ENCODE results near the gene SYNC. TPM values are rescaled to one million over a fixed set of nuclear protein-coding genes. Genes with fewer than 3 reads are reported as not detected.
"Not testable (repeated sequence)": the region's sequence is repeated elsewhere in the genome, so short reads cannot be mapped to it uniquely, and the experiment has no call there.

The SYNC gene
- total RNA-seq, 4 donors from 2014 or later = 2.9 to 31.7 (median 9.1) TPM

DNA sequence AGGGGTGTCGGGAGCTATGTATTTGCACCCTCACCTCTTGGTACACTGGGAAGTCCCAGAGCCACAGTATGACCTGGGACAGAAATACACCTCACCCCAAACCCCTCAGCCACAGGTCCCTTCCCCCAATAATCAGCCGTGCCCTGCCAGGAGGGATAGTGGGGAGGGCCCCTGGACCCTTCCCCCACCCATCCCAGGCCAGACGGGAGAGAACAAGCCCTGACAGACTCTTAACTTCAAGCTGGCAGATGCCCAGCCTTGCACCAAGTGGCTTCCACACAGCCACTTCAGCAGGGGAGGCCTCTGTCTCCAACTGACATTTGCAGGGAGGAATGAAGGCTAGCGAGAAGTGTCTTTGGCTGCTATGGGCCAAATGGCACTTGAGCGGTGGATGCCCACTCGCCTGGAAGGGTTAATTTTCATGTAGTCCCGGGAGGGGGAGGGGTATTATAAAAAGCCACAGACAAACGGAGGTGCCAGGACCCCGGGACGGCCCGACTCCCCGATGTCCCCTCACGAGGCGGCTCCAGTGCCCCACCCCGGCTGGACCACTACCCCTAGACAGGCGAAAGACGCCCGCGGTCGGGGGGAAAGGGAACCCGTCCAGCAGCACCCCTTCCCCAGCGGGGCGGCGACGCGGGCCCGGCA lies 495 bp downstream of the SYNC start:
- intact Hi-C loops (cut with DNase I) = no loop called here
- H3K4me1 ChIP-seq = peaks cover 22 to 44% (median 28%) of the 10 kb centered on the region in 3 donors
- H3K27me3 ChIP-seq = peaks cover 0 to 4% (median 0%) of the 10 kb centered on the region in 4 donors
- H3K4me3 ChIP-seq = peak overlapping the region; percentile 39 to 87 (median 64)
- H3K27ac ChIP-seq = peak overlapping the region; percentile 80 to 95 (median 89)
- no peak for TF ChIP-seq POLR2A (IDR thresholded peaks at IDR 0.05)
- TF ChIP-seq, protein P1, sequence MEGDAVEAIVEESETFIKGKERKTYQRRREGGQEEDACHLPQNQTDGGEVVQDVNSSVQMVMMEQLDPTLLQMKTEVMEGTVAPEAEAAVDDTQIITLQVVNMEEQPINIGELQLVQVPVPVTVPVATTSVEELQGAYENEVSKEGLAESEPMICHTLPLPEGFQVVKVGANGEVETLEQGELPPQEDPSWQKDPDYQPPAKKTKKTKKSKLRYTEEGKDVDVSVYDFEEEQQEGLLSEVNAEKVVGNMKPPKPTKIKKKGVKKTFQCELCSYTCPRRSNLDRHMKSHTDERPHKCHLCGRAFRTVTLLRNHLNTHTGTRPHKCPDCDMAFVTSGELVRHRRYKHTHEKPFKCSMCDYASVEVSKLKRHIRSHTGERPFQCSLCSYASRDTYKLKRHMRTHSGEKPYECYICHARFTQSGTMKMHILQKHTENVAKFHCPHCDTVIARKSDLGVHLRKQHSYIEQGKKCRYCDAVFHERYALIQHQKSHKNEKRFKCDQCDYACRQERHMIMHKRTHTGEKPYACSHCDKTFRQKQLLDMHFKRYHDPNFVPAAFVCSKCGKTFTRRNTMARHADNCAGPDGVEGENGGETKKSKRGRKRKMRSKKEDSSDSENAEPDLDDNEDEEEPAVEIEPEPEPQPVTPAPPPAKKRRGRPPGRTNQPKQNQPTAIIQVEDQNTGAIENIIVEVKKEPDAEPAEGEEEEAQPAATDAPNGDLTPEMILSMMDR (IDR thresholded peaks at IDR 0.05) = no peak
- no peaks in the 10 kb centered on the region for H3K36me3 ChIP-seq
- H3K9me3 ChIP-seq = no peaks in the 10 kb centered on the region
- WGBS, 2 donors = 9 to 12% methylated on average over 6 to 19 of the region's 27 CpGs
- no peak for DNase-seq

DNA sequence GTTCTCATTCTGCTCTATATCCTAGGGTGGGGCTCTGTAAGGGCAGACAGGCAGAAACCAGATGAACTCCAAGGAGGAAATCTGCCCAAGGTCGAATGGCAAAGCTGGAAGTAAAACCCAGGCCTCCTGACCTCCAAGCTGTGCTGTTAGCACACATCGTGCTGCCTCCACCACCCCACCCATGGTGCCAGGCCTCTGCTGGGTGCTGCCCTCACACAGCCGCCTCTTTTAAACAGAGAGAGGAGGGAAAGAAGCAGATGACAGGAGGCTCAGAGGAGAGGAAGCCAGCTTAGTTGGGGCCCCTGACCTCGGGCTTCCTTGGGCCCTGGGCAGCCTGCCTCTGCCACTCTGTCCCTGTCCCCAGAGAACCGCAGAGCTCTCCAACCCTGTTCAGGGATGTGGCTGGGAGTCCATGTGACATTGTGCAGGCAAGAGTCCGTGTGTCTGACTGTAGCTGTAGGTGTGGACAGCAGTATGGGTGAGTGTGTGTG lies 1.1 kb downstream of the SYNC start:
- Histone ChIP-seq H3K27ac (peak overlapping the region; percentile 80 to 95 (median 89)), H3K4me3 (peak overlapping the region in 3 of 4 donors; percentile 60 to 87 (median 67)), H3K4me1 (peaks cover 22 to 44% (median 28%) of the 10 kb centered on the region in 3 donors), H3K36me3 (no peaks in the 10 kb centered on the region), H3K27me3 (peaks cover 0 to 4% (median 0%) of the 10 kb centered on the region in 4 donors), H3K9me3 (no peaks in the 10 kb centered on the region)
- no peak for DNase-seq
- 21 to 25% methylated on average over 3 of the region's 6 CpGs for WGBS, 2 donors
- intact Hi-C loops (cut with DNase I) = no loop called here
- TF ChIP-seq POLR2A (IDR thresholded peaks at IDR 0.05) = no peak

DNA sequence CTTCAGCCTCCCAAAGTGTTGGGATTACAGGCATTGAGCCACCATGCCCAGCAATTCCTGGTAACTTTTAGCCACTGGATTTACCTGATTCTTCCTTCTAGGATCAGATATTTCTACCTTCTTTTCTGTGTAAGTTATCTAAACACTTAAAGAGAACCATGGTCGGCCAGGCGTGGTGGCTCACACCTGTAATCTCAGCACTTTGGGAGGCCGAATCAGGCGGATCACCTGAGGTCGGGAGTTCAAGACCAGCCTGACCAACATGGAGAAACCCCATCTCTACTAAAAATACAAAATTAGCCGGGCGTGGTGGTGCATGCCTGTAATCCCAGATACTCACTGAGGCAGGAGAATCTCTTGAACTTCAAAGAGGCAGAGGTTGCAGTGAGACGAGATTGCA lies 5.6 kb downstream of the SYNC start:
- DNase-seq; intact Hi-C loops (cut with DNase I); H3K4me3 ChIP-seq; H3K36me3 ChIP-seq; H3K27ac ChIP-seq; H3K9me3 ChIP-seq; H3K27me3 ChIP-seq: not testable (repeated sequence)
- H3K4me1 ChIP-seq = peaks cover 2 to 51% (median 33%) of the 10 kb centered on the region in 3 donors
- 97 to 98% methylated on average over 6 to 7 of the region's 8 CpGs for WGBS, 2 donors

DNA sequence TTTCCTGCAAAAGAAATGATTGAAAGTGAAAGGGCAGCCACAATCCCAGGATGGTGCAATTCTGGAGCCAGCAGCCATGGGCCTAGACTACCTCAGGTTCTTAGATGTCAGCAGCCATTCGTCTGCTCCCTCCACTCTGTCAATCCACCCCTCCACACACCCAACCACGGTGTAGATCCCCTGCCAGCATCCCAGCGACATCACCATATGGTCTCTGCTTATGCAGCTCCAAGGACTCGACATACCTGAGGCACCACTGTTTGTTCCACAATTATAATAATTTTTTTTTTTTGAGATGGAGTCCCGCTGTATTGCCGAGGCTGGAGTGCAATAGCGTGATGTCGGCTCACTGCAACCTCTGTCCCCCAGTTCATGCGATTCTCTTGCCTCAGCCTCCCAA lies 6.5 kb downstream of the SYNC start:
- no peak for DNase-seq
- 81 to 90% methylated on average over 9 of the region's 9 CpGs for WGBS, 2 donors
- Histone ChIP-seq H3K36me3 (peaks cover 0 to 2% (median 0%) of the 10 kb centered on the region in 3 donors), H3K4me3 (no peak overlapping the region), H3K9me3 (no peaks in the 10 kb centered on the region), H3K4me1 (peaks cover 0 to 41% (median 25%) of the 10 kb centered on the region in 3 donors), H3K27ac (peak overlapping the region in 3 of 4 donors; percentile 43 to 78 (median 62)), H3K27me3 (no peaks in the 10 kb centered on the region)
- TF ChIP-seq, protein P1 (IDR thresholded peaks at IDR 0.05) = no peak
- intact Hi-C loops (cut with DNase I) = no loop called here

DNA sequence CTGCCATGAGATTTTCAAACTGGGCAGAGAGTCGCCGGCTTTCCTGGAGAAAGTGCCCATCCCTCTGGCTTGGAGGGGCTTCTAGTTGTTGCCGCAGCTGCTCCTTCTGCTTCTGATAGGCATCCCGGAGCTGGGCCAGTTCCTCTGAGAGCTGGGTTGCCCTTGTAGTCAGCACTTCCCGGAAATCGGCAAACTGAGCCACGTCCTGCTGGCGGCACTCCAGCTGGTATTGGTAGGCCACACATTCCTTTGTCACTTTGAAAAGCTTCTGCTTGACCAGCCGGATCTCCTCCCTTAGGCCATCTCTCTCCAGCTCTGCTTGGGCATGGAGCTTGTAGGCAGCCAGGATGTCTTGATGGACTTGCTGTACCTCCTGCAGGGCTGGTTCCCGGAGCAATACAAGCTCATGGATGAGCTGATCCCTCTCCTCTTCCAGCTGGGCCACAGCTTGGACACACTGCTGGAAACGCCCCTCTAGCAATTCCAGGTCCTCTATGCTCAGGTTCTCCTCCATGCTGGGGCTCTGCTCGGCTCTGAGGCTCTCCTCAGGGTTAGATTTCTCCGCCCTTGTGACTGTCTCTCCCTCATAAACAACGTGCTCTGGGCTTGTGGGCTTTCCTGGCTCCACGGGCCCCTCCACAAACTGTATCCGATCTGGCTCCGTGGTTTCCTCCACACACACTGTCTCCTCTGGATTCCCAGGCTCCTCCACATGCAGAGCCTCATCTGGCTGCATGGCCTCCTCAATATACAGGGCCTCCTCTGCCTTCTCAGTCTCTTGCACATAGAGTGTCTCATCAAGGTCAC lies 7.3 kb downstream of the SYNC start:
- Histone ChIP-seq H3K36me3 (peaks cover 0 to 6% (median 0%) of the 10 kb centered on the region in 3 donors), H3K4me1 (peaks cover 0 to 36% (median 25%) of the 10 kb centered on the region in 3 donors), H3K4me3 (no peak overlapping the region), H3K9me3 (no peaks in the 10 kb centered on the region), H3K27me3 (no peaks in the 10 kb centered on the region), H3K27ac (peak overlapping the region in 3 of 4 donors; percentile 43 to 78 (median 62))
- no peak for DNase-seq
- intact Hi-C loops (cut with DNase I) = no loop called here
- 37 to 67% methylated on average over 6 to 11 of the region's 17 CpGs for WGBS, 2 donors
- no peak for TF ChIP-seq POLR2A (IDR thresholded peaks at IDR 0.05)
- TF ChIP-seq, protein P1 (IDR thresholded peaks at IDR 0.05) = no peak
